Ascending aorta (tissue), 2 donors: ENCODE data around the gene SLC25A28. TPM values are rescaled to one million over a fixed set of nuclear protein-coding genes. Genes with fewer than 3 reads are reported as not detected.
A peak's percentile ranks its signal among the peaks of the same experiment; 100 is the strongest.

Experiments
- DNase-seq, 2 donors: peaks; one replicate each; pipeline ENCODE4 v3.0.0-alpha.2; 2019; ENCODE audit warnings: low spot score in 2 of 2
- H3K27ac ChIP-seq, 2 donors: fragments of 200-600 bp; sonication (generic); one replicate each; pipeline ENCODE4 v1.5.1; 2016 to 2017; ENCODE audit warnings: mild to moderate bottlenecking in 1 of 2
- H3K27me3 ChIP-seq: fragments of 200-600 bp; sonication (generic); one replicate; pipeline ENCODE4 v1.5.1; 2017
- H3K36me3 ChIP-seq, 2 donors: fragments of 200-600 bp; sonication (generic); one replicate each; pipeline ENCODE4 v1.5.1; 2016
- H3K4me1 ChIP-seq, 2 donors: fragments of 200-600 bp; sonication (generic); one replicate each; pipeline ENCODE4 v1.5.1; 2016 to 2017; ENCODE audit warnings: mild to moderate bottlenecking in 1 of 2
- H3K4me3 ChIP-seq, 2 donors: fragments of 200-600 bp; sonication (generic); one replicate each; pipeline ENCODE4 v1.5.1; 2016 to 2017; ENCODE audit warnings: mild to moderate bottlenecking in 1 of 2
- H3K9me3 ChIP-seq, 2 donors: fragments of 200-600 bp; sonication (generic); one replicate each; pipeline ENCODE4 v1.5.1; 2016
- CTCF ChIP-seq, 3 experiments: fragments of 200-600 bp in 2 of 3; fragments of 450-650 bp in 1 of 3; sonication (generic) in 2 of 3; IDR thresholded peaks; one replicate each; pipeline ENCODE4 v1.5.1; 2016 to 2019; ENCODE audit warnings: antibody characterized with exemption in 3 of 3, mild to moderate bottlenecking in 1 of 3, moderate library complexity in 1 of 3
- intact Hi-C: fragments of 100-400 bp; cut with DNase I; formaldehyde crosslinking; loops from one replicate; pipeline ENCODE4 v1.15.1; 2023
- total RNA-seq: library from RNA; depleted of rRNA; stranded (reverse); fragments of >200 nt; gene quantifications from one replicate; pipeline ENCODE4 v1.1.0, GENCODE V29; 2016

The SLC25A28 gene
- total RNA-seq, 1 donor from 2014 or later = 25.2 TPM

GRCh38 chr10:99615426-99615825 lies 4.8 kb downstream of the SLC25A28 start:
- no peaks in the 10 kb centered on the region for H3K27me3 ChIP-seq
- no peak overlapping the region for H3K4me3 ChIP-seq
- intact Hi-C loops = loop anchor here (10.0 kb wide), 1 partner anchor 569 kb away; the partner anchor contains the start of gene ERLIN1

GRCh38 chr10:99612167-99612831 lies 7.9 kb downstream of the SLC25A28 start:
- Histone ChIP-seq H3K4me3 (no peak overlapping the region), H3K27ac (no peak overlapping the region), H3K9me3 (no peaks in the 10 kb centered on the region), H3K36me3 (peaks cover 27 to 39% of the 10 kb centered on the region in 2 donors), H3K4me1 (peaks cover 0 to 6% of the 10 kb centered on the region in 2 donors), H3K27me3 (no peaks in the 10 kb centered on the region)
- DNase-seq = no peak
- intact Hi-C loops = loop anchor here (2.0 to 10.0 kb wide), 3 partner anchors 175 to 573 kb away; partner anchors contain the start of gene ERLIN1
- TF ChIP-seq CTCF (IDR thresholded peaks at IDR 0.05) = peak; percentile 45 to 84 (median 79)

More at GRCh38 chr10:99615426-99615825, 4.8 kb downstream of the SLC25A28 start:
- no peak for DNase-seq
- Histone ChIP-seq H3K36me3 (peaks cover 15 to 26% of the 10 kb centered on the region in 2 donors), H3K4me1 (peaks cover 2 to 23% of the 10 kb centered on the region in 2 donors), H3K27ac (no peak overlapping the region), H3K9me3 (no peaks in the 10 kb centered on the region)
- no peak for TF ChIP-seq CTCF (IDR thresholded peaks at IDR 0.05)

- H3K27ac ChIP-seq = no peak overlapping the region
- H3K9me3 ChIP-seq = no peaks in the 10 kb centered on the region
- no peaks in the 10 kb centered on the region for H3K27me3 ChIP-seq
- peaks cover 27 to 39% of the 10 kb centered on the region in 2 donors for H3K36me3 ChIP-seq
- H3K4me3 ChIP-seq = no peak overlapping the region
- TF ChIP-seq CTCF (IDR thresholded peaks at IDR 0.05) = no peak
- intact Hi-C loops = loop anchor here (10.0 kb wide), 1 partner anchor 573 kb away; the partner anchor contains the start of gene ERLIN1
- no peaks in the 10 kb centered on the region for H3K4me1 ChIP-seq
- no peak for DNase-seq
These were observed 8.9 kb downstream of the SLC25A28 start for GRCh38 chr10:99611326-99611725.

- H3K36me3 ChIP-seq = peaks cover 27 to 39% of the 10 kb centered on the region in 2 donors
- no peak for TF ChIP-seq CTCF (IDR thresholded peaks at IDR 0.05)
- no peaks in the 10 kb centered on the region for H3K9me3 ChIP-seq
- no peaks in the 10 kb centered on the region for H3K27me3 ChIP-seq
- no peak overlapping the region for H3K27ac ChIP-seq
- intact Hi-C loops = loop anchor here (10.0 kb wide), 1 partner anchor 575 kb away; the partner anchor contains the start of gene ERLIN1
- DNase-seq = no peak
- no peak overlapping the region for H3K4me3 ChIP-seq
- H3K4me1 ChIP-seq = no peaks in the 10 kb centered on the region
These were observed 10.0 kb downstream of the SLC25A28 start for GRCh38 chr10:99610221-99610620.

GRCh38 chr10:99609186-99609585 lies 11.1 kb downstream of the SLC25A28 start:
- intact Hi-C loops = no loop called here
- H3K36me3 ChIP-seq = peaks cover 27 to 39% of the 10 kb centered on the region in 2 donors
- no peak overlapping the region for H3K4me3 ChIP-seq
- no peak overlapping the region for H3K27ac ChIP-seq
- no peak for DNase-seq
- H3K27me3 ChIP-seq = no peaks in the 10 kb centered on the region
- TF ChIP-seq CTCF (IDR thresholded peaks at IDR 0.05) = no peak
- H3K4me1 ChIP-seq = no peaks in the 10 kb centered on the region
- no peaks in the 10 kb centered on the region for H3K9me3 ChIP-seq
